SK-N-SH treated with all-trans-retinoic acid at 6 μM for 48 hours (cell line): Measurements from ENCODE around the gene SPECC1L.
"Not testable (repeated sequence)": the region's sequence is repeated elsewhere in the genome, so short reads cannot be mapped to it uniquely, and the experiment has no call there.

Experiments
- ATAC-seq: fragments of 200-7000 bp; cut with Tn5 transposase; 3 replicates; pipeline ENCODE4 v1.9.1; 2020; ENCODE audit warnings: mild to moderate bottlenecking, moderate library complexity
- ARNTL ChIP-seq: fragments of 450-650 bp; formaldehyde crosslinking; IDR thresholded peaks from 2 replicates; pipeline ENCODE4 v1.5.0; 2020; ENCODE audit warnings: low read depth, mild to moderate bottlenecking, moderate library complexity, borderline replicate concordance
- CREB5 ChIP-seq: fragments of 250-450 bp; sonication (Bioruptor Pico); IDR thresholded peaks from 2 replicates; pipeline ENCODE4 v1.5.1; 2020; ENCODE audit warnings: low read depth, mild to moderate bottlenecking, moderate library complexity
- CSDC2 ChIP-seq: fragments of 250-450 bp; sonication (Bioruptor Pico); IDR thresholded peaks from 2 replicates; pipeline ENCODE4 v1.5.0; 2020; ENCODE audit warnings: mild to moderate bottlenecking, moderate library complexity
- CSRNP3 ChIP-seq: fragments of 250-450 bp; sonication (Bioruptor Pico); IDR thresholded peaks from 2 replicates; pipeline ENCODE4 v1.5.1; 2021; ENCODE audit warnings: mild to moderate bottlenecking, moderate library complexity
- ESRRG ChIP-seq: fragments of 250-450 bp; sonication (Bioruptor Pico); IDR thresholded peaks from 2 replicates; pipeline ENCODE4 v1.6.1; 2021; ENCODE audit warnings: mild to moderate bottlenecking
- GLIS3 ChIP-seq: fragments of 250-450 bp; sonication (Bioruptor Pico); IDR thresholded peaks from 2 replicates; pipeline ENCODE4 v1.5.0; 2020; ENCODE audit warnings: mild to moderate bottlenecking, moderate library complexity
- ISL1 ChIP-seq: fragments of 250-450 bp; sonication (Bioruptor Pico); IDR thresholded peaks from 2 replicates; pipeline ENCODE4 v2.1.2; 2022; ENCODE audit warnings: mild to moderate bottlenecking, moderate library complexity
- PATZ1 ChIP-seq: fragments of 250-450 bp; sonication (Bioruptor Pico); IDR thresholded peaks from 2 replicates; pipeline ENCODE4 v1.8.0; 2020; ENCODE audit warnings: mild to moderate bottlenecking, moderate library complexity, borderline replicate concordance
- POU6F1 ChIP-seq: fragments of 250-450 bp; sonication (Bioruptor Pico); IDR thresholded peaks from 2 replicates; pipeline ENCODE4 v1.8.0; 2021; ENCODE audit warnings: low read depth, mild to moderate bottlenecking, moderate library complexity, borderline replicate concordance
- PPARA ChIP-seq: fragments of 250-450 bp; sonication (Bioruptor Pico); IDR thresholded peaks from 2 replicates; pipeline ENCODE4 v1.5.0; 2020; ENCODE audit warnings: mild to moderate bottlenecking, borderline replicate concordance
- RARB ChIP-seq: fragments of 250-450 bp; sonication (Bioruptor Pico); IDR thresholded peaks from 2 replicates; pipeline ENCODE4 v1.8.0; 2021; ENCODE audit warnings: mild to moderate bottlenecking, moderate library complexity
- SNAI2 ChIP-seq: fragments of 250-450 bp; sonication (Bioruptor Pico); IDR thresholded peaks from 2 replicates; pipeline ENCODE4 v1.5.0; 2020; ENCODE audit warnings: mild to moderate bottlenecking, moderate library complexity
- TOX ChIP-seq: fragments of 250-450 bp; sonication (Bioruptor Pico); IDR thresholded peaks from 2 replicates; pipeline ENCODE4 v1.8.0; 2021; ENCODE audit warnings: mild to moderate bottlenecking, moderate library complexity, borderline replicate concordance
- TSHZ2 ChIP-seq: fragments of 250-450 bp; sonication (Bioruptor Pico); IDR thresholded peaks from 2 replicates; pipeline ENCODE4 v1.5.0; 2020; ENCODE audit warnings: mild to moderate bottlenecking, moderate library complexity
- ZC3H10 ChIP-seq: fragments of 250-450 bp; sonication (Bioruptor Pico); IDR thresholded peaks from 2 replicates; pipeline ENCODE4 v1.5.1; 2021; ENCODE audit warnings: mild to moderate bottlenecking, moderate library complexity
- ZFP3 ChIP-seq: fragments of 250-450 bp; sonication (Bioruptor Pico); IDR thresholded peaks from 2 replicates; pipeline ENCODE4 v1.5.0; 2020; ENCODE audit warnings: mild to moderate bottlenecking, moderate library complexity
- ZFP30 ChIP-seq: fragments of 450-650 bp; formaldehyde crosslinking; IDR thresholded peaks from 2 replicates; pipeline ENCODE4 v1.5.0; 2022; ENCODE audit warnings: mild to moderate bottlenecking, moderate library complexity
- ZNF565 ChIP-seq: fragments of 450-650 bp; formaldehyde crosslinking; conservative IDR thresholded peaks from 2 replicates; pipeline ENCODE4 v1.5.0; 2020; ENCODE audit warnings: low read depth, mild to moderate bottlenecking, moderate library complexity
- ZNF70 ChIP-seq: fragments of 450-650 bp; formaldehyde crosslinking; IDR thresholded peaks from 2 replicates; pipeline ENCODE4 v1.5.0; 2020; ENCODE audit warnings: mild to moderate bottlenecking, moderate library complexity
- ZNF8 ChIP-seq: fragments of 450-650 bp; formaldehyde crosslinking; IDR thresholded peaks from 2 replicates; pipeline ENCODE4 v1.5.0; 2020; ENCODE audit warnings: mild to moderate bottlenecking, moderate library complexity

SPECC1L gene

GRCh38 chr22:24285245-24285644 lies 14.6 kb downstream of the SPECC1L start:
- TF ChIP-seq POU6F1 (CRISPR knock-in tag): no peak
- TF ChIP-seq PATZ1 (CRISPR knock-in tag): no peak
- no peak for TF ChIP-seq ZC3H10 (CRISPR knock-in tag)
- no peak for TF ChIP-seq ZNF565 (CRISPR knock-in tag)
- no peak for TF ChIP-seq SNAI2 (CRISPR knock-in tag)
- TF ChIP-seq TOX (CRISPR knock-in tag): no peak
- no peak for TF ChIP-seq ISL1
- no peak for TF ChIP-seq CSRNP3 (CRISPR knock-in tag)
- TF ChIP-seq ZNF70 (CRISPR knock-in tag): no peak
- no peak for TF ChIP-seq CSDC2
- TF ChIP-seq PPARA: no peak
- no peak for TF ChIP-seq RARB (CRISPR knock-in tag)
- no peak for TF ChIP-seq ZFP3 (CRISPR knock-in tag)
- TF ChIP-seq ESRRG (CRISPR knock-in tag): no peak
- no peak for TF ChIP-seq ARNTL (CRISPR knock-in tag)
- no peak for TF ChIP-seq CREB5
- no peak for ATAC-seq

- ATAC-seq: not testable (repeated sequence)
These were observed 16.6 kb downstream of the SPECC1L start for GRCh38 chr22:24287212-24287611.

GRCh38 chr22:24287801-24288200 lies 17.2 kb downstream of the SPECC1L start:
- ATAC-seq: not testable (repeated sequence)

GRCh38 chr22:24289114-24289513 lies 18.5 kb downstream of the SPECC1L start:
- peak; percentile 79 for ATAC-seq
- TF ChIP-seq GLIS3 (CRISPR knock-in tag) (no peak), ESRRG (CRISPR knock-in tag) (no peak), TSHZ2 (CRISPR knock-in tag) (0 out of 2 replicates have a peak, but pooled peaks have one; percentile 39), CSDC2 (no peak), ZNF8 (no peak), ZC3H10 (CRISPR knock-in tag) (no peak), ZFP30 (no peak), CREB5 (peak; percentile 53; the same call in 1 of the 2 replicates), ARNTL (CRISPR knock-in tag) (no peak), ISL1 (peak; percentile 98)
